Keratinocyte (primary cell): ENCODE results near the gene RXRA. TPM values are rescaled to one million over a fixed set of nuclear protein-coding genes. Genes with fewer than 3 reads are reported as not detected.

ENCODE experiments used
- DNase-seq: peaks from one replicate; pipeline ENCODE4 v3.0.0-alpha.2; 2011; ENCODE audit warnings: low read depth, missing footprints, low spot score
- FAIRE-seq: peaks from 2 replicates; lab custom pipeline; 2011; peaks lifted over from hg19 to GRCh38; lab: Jason Lieb, UNC
- H2AFZ ChIP-seq: 2 replicates; pipeline ENCODE4 v1.6.0; 2012; ENCODE audit warnings: low read length, control low read depth, inconsistent platforms; ENCODE audit not compliant: control insufficient read depth
- H3K27ac ChIP-seq: 2 replicates; pipeline ENCODE4 v1.5.1; 2011; ENCODE audit warnings: low read length; ENCODE audit not compliant: control insufficient read depth, insufficient read depth
- H3K27me3 ChIP-seq: 3 replicates; pipeline ENCODE4 v1.6.0; 2011; ENCODE audit warnings: low read length; ENCODE audit not compliant: control insufficient read depth, insufficient read depth; ENCODE audit errors: extremely low read depth
- H3K36me3 ChIP-seq, 2 experiments: 2 replicates in 1 of 2; 3 replicates in 1 of 2; pipeline ENCODE4 v1.5.1; 2011; ENCODE audit warnings: low read length in 2 of 2, mild to moderate bottlenecking in 1 of 2; ENCODE audit not compliant: control insufficient read depth in 2 of 2, insufficient read depth in 2 of 2; ENCODE audit errors: extremely low read depth in 1 of 2
- H3K4me1 ChIP-seq: 3 replicates; pipeline ENCODE4 v1.5.1; 2011; ENCODE audit warnings: low read length; ENCODE audit not compliant: control insufficient read depth, insufficient read depth; ENCODE audit errors: extremely low read depth
- H3K4me2 ChIP-seq: 3 replicates; pipeline ENCODE4 v1.6.0; 2011; ENCODE audit warnings: low read depth, low read length; ENCODE audit not compliant: control insufficient read depth, insufficient read depth; ENCODE audit errors: extremely low read depth
- H3K4me3 ChIP-seq, 3 experiments: fragments of 200-600 bp in 1 of 3; sonication (generic) in 1 of 3; 2 replicates in 2 of 3; 3 replicates in 1 of 3; pipeline ENCODE4 v1.5.1; 2011 to 2016; ENCODE audit warnings: low read length in 3 of 3, mild to moderate bottlenecking in 3 of 3, control low read depth in 2 of 3, inconsistent platforms in 1 of 3, low read depth in 1 of 3, mixed read lengths in 1 of 3, mixed run types in 1 of 3, moderate library complexity in 1 of 3; ENCODE audit not compliant: control insufficient read depth in 2 of 3, insufficient read depth in 2 of 3; ENCODE audit errors: extremely low read depth in 1 of 3
- H3K79me2 ChIP-seq: 2 replicates; pipeline ENCODE4 v1.6.0; 2012; ENCODE audit warnings: low read length; ENCODE audit not compliant: control insufficient read depth, insufficient read depth
- H3K9ac ChIP-seq: 3 replicates; pipeline ENCODE4 v1.6.0; 2011; ENCODE audit warnings: low read length; ENCODE audit not compliant: control insufficient read depth, insufficient read depth; ENCODE audit errors: extremely low read depth
- H3K9me1 ChIP-seq: 3 replicates; pipeline ENCODE4 v1.6.0; 2011; ENCODE audit warnings: low read length; ENCODE audit not compliant: control insufficient read depth, insufficient read depth; ENCODE audit errors: extremely low read depth
- H3K9me3 ChIP-seq: 2 replicates; pipeline ENCODE4 v1.5.1; 2012; ENCODE audit warnings: low read depth, low read length; ENCODE audit not compliant: control insufficient read depth
- H4K20me1 ChIP-seq: 3 replicates; pipeline ENCODE4 v1.6.0; 2011; ENCODE audit warnings: low read length; ENCODE audit not compliant: control insufficient read depth, insufficient read depth; ENCODE audit errors: extremely low read depth
- CTCF ChIP-seq, 3 experiments: IDR thresholded peaks in 1 of 3; conservative IDR thresholded peaks in 1 of 3; optimal IDR thresholded peaks in 1 of 3; 2 replicates in 2 of 3; 3 replicates in 1 of 3; pipeline versions ENCODE3 to v1.5.1; 2011; ENCODE audit warnings: low read length in 3 of 3, mild to moderate bottlenecking in 3 of 3, moderate library complexity in 2 of 3, control low read depth in 1 of 3, inconsistent platforms in 1 of 3; ENCODE audit not compliant: insufficient read depth in 2 of 3; ENCODE audit errors: extremely low read depth in 1 of 3
- EZH2 ChIP-seq: IDR thresholded peaks from one replicate; pipeline ENCODE4 v1.6.1; 2012; ENCODE audit warnings: inconsistent platforms, mild to moderate bottlenecking, low read length, moderate library complexity
- dilution Hi-C: fragments of 300-500 bp; cut with MboI; formaldehyde crosslinking; loops from one replicate; pipeline ENCODE4 v1.7.0; 2020; ENCODE audit warnings: low sequenced_read_pairs; ENCODE audit not compliant: extremely low pct_ligation_motif_present
- polyA plus RNA-seq, 5 experiments: library from polyadenylated mRNA; depleted of rRNA in 3 of 5; stranded (reverse) in 3 of 5; stranded (forward) in 1 of 5; unstranded in 1 of 5; fragments of >200 nt; gene quantifications; 1 replicate in 1 of 5; 2 replicates in 3 of 5; 3 replicates in 1 of 5; pipeline versions ENCODE4 v1.2.1 to v1.2.3, GENCODE V29; 2011 to 2012; ENCODE audit warnings: missing spikeins in 2 of 5, low read depth in 1 of 5, low replicate concordance in 1 of 5

RXRA gene
- polyA plus RNA-seq, 1 donor (not counting 4 experiments of a cell fraction or from before 2014, with no cell fraction given): 9.7 TPM

- DNase-seq (no peak), FAIRE-seq (no peak)
- Histone ChIP-seq H3K27me3 (no peaks in the 10 kb centered on the region), H3K79me2 (peaks cover 80% of the 10 kb centered on the region), H3K36me3 (peaks cover 0 to 5% of the 10 kb centered on the region in 2 experiments), H3K4me2 (no peak overlapping the region), H3K9me1 (no peaks in the 10 kb centered on the region), H3K27ac (no peak overlapping the region), H3K4me1 (peaks cover 9% of the 10 kb centered on the region), H2AFZ (no peak overlapping the region), H3K9ac (no peak overlapping the region), H3K4me3 (no peak overlapping the region), H4K20me1 (peaks cover 14% of the 10 kb centered on the region), H3K9me3 (no peaks in the 10 kb centered on the region)
- dilution Hi-C loops: no loop called here
- TF ChIP-seq CTCF (optimal IDR thresholded peaks at IDR 0.05 in 1 of 3, IDR thresholded peaks at IDR 0.05 in 1 of 3, conservative IDR thresholded peaks at IDR 0.05 in 1 of 3; ENCODE audit: extremely low read depth in 1 of 3, insufficient read depth in 2 of 3, low read length in 3 of 3) (no peak), EZH2 (no peak)
These were observed 67.5 kb downstream of the RXRA start for GRCh38 chr9:134393582-134394280.

GRCh38 chr9:134395002-134395517, 68.8 kb downstream of the RXRA start:
- Histone ChIP-seq H3K27me3 (no peaks in the 10 kb centered on the region), H3K4me1 (peaks cover 9% of the 10 kb centered on the region), H3K9ac (no peak overlapping the region), H3K9me1 (no peaks in the 10 kb centered on the region), H3K4me2 (no peak overlapping the region), H3K27ac (no peak overlapping the region), H2AFZ (no peak overlapping the region), H3K4me3 (no peak overlapping the region), H3K36me3 (peaks cover 0 to 6% of the 10 kb centered on the region in 2 experiments), H3K79me2 (peaks cover 77% of the 10 kb centered on the region), H4K20me1 (peaks cover 24% of the 10 kb centered on the region), H3K9me3 (peaks cover 3% of the 10 kb centered on the region)
- no peak for TF ChIP-seq EZH2
- TF ChIP-seq CTCF (optimal IDR thresholded peaks at IDR 0.05 in 1 of 3, IDR thresholded peaks at IDR 0.05 in 1 of 3, conservative IDR thresholded peaks at IDR 0.05 in 1 of 3; ENCODE audit: extremely low read depth in 1 of 3, insufficient read depth in 2 of 3, low read length in 3 of 3): no peak
- DNase-seq (no peak), FAIRE-seq (no peak)
- dilution Hi-C loops: no loop called here
